ENCODE results near the gene ZDHHC11B. TPM values are rescaled to one million over a fixed set of nuclear protein-coding genes. Genes with fewer than 3 reads are reported as not detected.
"Not testable (repeated sequence)": the region's sequence is repeated elsewhere in the genome, so short reads cannot be mapped to it uniquely, and the experiment has no call there.

ZDHHC11B gene
- total RNA-seq, 3 donors from 2014 or later (not counting 1 experiment from before 2014, with no cell fraction given) = 0.85 to 7.3 (median 2.2) TPM

- H3K9me3 ChIP-seq (ENCODE audit: control insufficient read depth, insufficient read depth, low read length); H3K4me1 Mint-ChIP-seq; H3K27ac Mint-ChIP-seq; intact Hi-C loops (cut with micrococcal nuclease); H3K27me3 ChIP-seq (ENCODE audit: control insufficient read depth, insufficient read depth, low read length); H3K4me3 ChIP-seq (ENCODE audit: low read length); ATAC-seq; DNase-seq; H3K36me3 Mint-ChIP-seq; H3K27ac ChIP-seq (ENCODE audit: low read length); H3K36me3 ChIP-seq (ENCODE audit: control insufficient read depth, insufficient read depth, low read length); H3K4me3 Mint-ChIP-seq; H3K9me3 Mint-ChIP-seq: not testable (repeated sequence)
- WGBS (ENCODE audit: insufficient coverage) = 93% methylated on average over 8 of the region's 8 CpGs
- peaks cover 10 to 14% of the 10 kb centered on the region in 2 donors for H3K27me3 Mint-ChIP-seq (ENCODE audit: low read depth in 2 of 2)
- peaks cover 16% of the 10 kb centered on the region for H3K4me1 ChIP-seq (ENCODE audit: control insufficient read depth, insufficient read depth, low read length)
These were observed 88.3 kb downstream of the ZDHHC11B start for GRCh38 chr5:696191-696590.

DNA sequence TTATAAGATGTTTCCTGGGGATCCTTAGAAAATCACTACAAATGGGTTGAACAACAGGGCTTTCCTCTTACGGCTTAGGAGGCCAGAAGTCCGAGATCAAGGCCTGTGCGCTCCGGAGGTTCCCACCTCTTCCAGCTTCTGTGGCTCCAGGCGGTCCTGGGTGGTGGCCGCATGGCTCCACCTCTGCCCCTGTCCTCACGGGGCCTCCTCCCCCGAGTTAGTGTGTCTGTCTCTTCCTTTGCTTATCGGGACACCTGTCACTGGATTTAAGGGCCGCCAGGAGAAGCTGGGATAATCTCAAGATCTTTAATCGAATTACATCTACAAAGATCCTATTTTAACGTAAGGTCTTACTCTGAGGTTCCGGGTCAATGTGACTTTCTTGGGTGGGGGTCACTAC, 89.1 kb downstream of the ZDHHC11B start:
- ATAC-seq; DNase-seq; H3K9me3 Mint-ChIP-seq; H3K27me3 ChIP-seq (ENCODE audit: control insufficient read depth, insufficient read depth, low read length); H3K36me3 ChIP-seq (ENCODE audit: control insufficient read depth, insufficient read depth, low read length); H3K36me3 Mint-ChIP-seq; H3K4me1 Mint-ChIP-seq; H3K27ac Mint-ChIP-seq; H3K4me3 ChIP-seq (ENCODE audit: low read length); H3K27ac ChIP-seq (ENCODE audit: low read length); intact Hi-C loops (cut with micrococcal nuclease); H3K4me3 Mint-ChIP-seq; H3K9me3 ChIP-seq (ENCODE audit: control insufficient read depth, insufficient read depth, low read length): not testable (repeated sequence)
- H3K27me3 Mint-ChIP-seq (ENCODE audit: low read depth in 2 of 2) = peaks cover 7 to 14% of the 10 kb centered on the region in 2 donors
- peaks cover 16% of the 10 kb centered on the region for H3K4me1 ChIP-seq (ENCODE audit: control insufficient read depth, insufficient read depth, low read length)
- 72% methylated on average over 5 of the region's 13 CpGs for WGBS (ENCODE audit: insufficient coverage)

DNA sequence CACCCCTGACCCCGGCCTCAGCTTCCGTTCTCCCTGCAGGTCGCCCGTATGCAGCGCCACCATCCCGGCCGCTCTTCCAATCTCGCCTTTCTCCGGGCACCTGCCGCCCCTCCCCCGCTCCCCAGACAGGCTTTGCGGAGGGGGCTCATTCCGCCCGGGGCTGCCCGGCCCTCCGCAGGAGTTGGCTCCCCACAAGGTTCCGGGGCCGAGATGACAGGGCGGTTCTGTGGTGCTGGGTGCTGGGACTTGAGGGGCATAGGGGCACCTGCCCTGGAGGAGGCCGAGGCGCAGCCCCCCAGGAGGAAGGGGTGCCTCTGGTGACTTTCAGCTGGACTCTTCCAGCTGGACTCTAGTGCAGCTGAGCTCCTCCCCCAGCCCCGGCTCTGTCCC, 90.5 kb downstream of the ZDHHC11B start:
- H3K27me3 Mint-ChIP-seq (ENCODE audit: low read depth in 2 of 2); H3K36me3 Mint-ChIP-seq; H3K27ac ChIP-seq (ENCODE audit: low read length); H3K27me3 ChIP-seq (ENCODE audit: control insufficient read depth, insufficient read depth, low read length); H3K9me3 Mint-ChIP-seq; H3K4me1 Mint-ChIP-seq; intact Hi-C loops (cut with micrococcal nuclease); H3K36me3 ChIP-seq (ENCODE audit: control insufficient read depth, insufficient read depth, low read length); H3K4me3 ChIP-seq (ENCODE audit: low read length); H3K9me3 ChIP-seq (ENCODE audit: control insufficient read depth, insufficient read depth, low read length); DNase-seq; H3K27ac Mint-ChIP-seq: not testable (repeated sequence)
- WGBS (ENCODE audit: insufficient coverage) = under 1% methylated on average over 11 of the region's 22 CpGs
- peak in 1 of 3 donors; percentile 4 for ATAC-seq
- H3K4me3 Mint-ChIP-seq = peak overlapping the region; percentile 25
- H3K4me1 ChIP-seq (ENCODE audit: control insufficient read depth, insufficient read depth, low read length) = peaks cover 16% of the 10 kb centered on the region

GRCh38 chr5:693271-694041, 91.1 kb downstream of the ZDHHC11B start, which contains the start of gene TPPP:
TSS of gene TPPP (minus strand) at chr5:693352. CDS start at chr5:678060, 15,292 bp downstream.
- H3K4me3 ChIP-seq (ENCODE audit: low read length) = peak within 1 kb of the TSS; percentile 19
- peaks cover 16% of the 10 kb centered on the region for H3K4me1 ChIP-seq (ENCODE audit: control insufficient read depth, insufficient read depth, low read length)
- H3K27ac ChIP-seq (ENCODE audit: low read length); H3K27ac Mint-ChIP-seq; H3K36me3 ChIP-seq (ENCODE audit: control insufficient read depth, insufficient read depth, low read length); H3K36me3 Mint-ChIP-seq; H3K9me3 ChIP-seq (ENCODE audit: control insufficient read depth, insufficient read depth, low read length); H3K4me1 Mint-ChIP-seq; H3K27me3 Mint-ChIP-seq (ENCODE audit: low read depth in 2 of 2); intact Hi-C loops (cut with micrococcal nuclease); H3K9me3 Mint-ChIP-seq; H3K27me3 ChIP-seq (ENCODE audit: control insufficient read depth, insufficient read depth, low read length): not testable (repeated sequence)
- DNase-seq (peak; percentile 70 to 84), ATAC-seq (peak; percentile 92 to 96 (median 95))
- 0% methylated on average over 88 of the region's 109 CpGs for WGBS (ENCODE audit: insufficient coverage)
- H3K4me3 Mint-ChIP-seq = peak within 1 kb of the TSS; percentile 65

GRCh38 chr5:692529-693041, 91.9 kb downstream of the ZDHHC11B start:
- H3K27ac ChIP-seq (ENCODE audit: low read length); H3K9me3 ChIP-seq (ENCODE audit: control insufficient read depth, insufficient read depth, low read length); H3K36me3 Mint-ChIP-seq; intact Hi-C loops (cut with micrococcal nuclease); H3K4me1 Mint-ChIP-seq; H3K27ac Mint-ChIP-seq; H3K27me3 ChIP-seq (ENCODE audit: control insufficient read depth, insufficient read depth, low read length); H3K4me3 Mint-ChIP-seq; H3K9me3 Mint-ChIP-seq; H3K36me3 ChIP-seq (ENCODE audit: control insufficient read depth, insufficient read depth, low read length); H3K27me3 Mint-ChIP-seq (ENCODE audit: low read depth in 2 of 2): not testable (repeated sequence)
- WGBS (ENCODE audit: insufficient coverage) = under 1% methylated on average over 37 of the region's 41 CpGs
- Histone ChIP-seq H3K4me1 (ENCODE audit: control insufficient read depth, insufficient read depth, low read length) (peaks cover 16% of the 10 kb centered on the region), H3K4me3 (ENCODE audit: low read length) (peak overlapping the region; percentile 19)
- peak in 1 of 3 donors; percentile 3 for ATAC-seq
- peak in 1 of 2 donors; percentile 53 for DNase-seq

Measured in natural killer cell (primary cell).